Transverse colon (tissue), 4 donors: Measurements from ENCODE around the gene PPP4R2. TPM values are rescaled to one million over a fixed set of nuclear protein-coding genes. Genes with fewer than 3 reads are reported as not detected.

Experiments
- DNase-seq: peaks from one replicate; pipeline ENCODE4 v3.0.0-alpha.2; 2019
- H3K27ac ChIP-seq, 4 donors: fragments of 200-600 bp; sonication (generic); 2 replicates each; pipeline ENCODE4 v1.5.1; 2016 to 2018; ENCODE audit warnings: inconsistent platforms in 4 of 4
- H3K27me3 ChIP-seq: fragments of 200-600 bp; sonication (generic); 2 replicates; pipeline ENCODE4 v1.5.1; 2017; ENCODE audit warnings: inconsistent platforms
- H3K36me3 ChIP-seq, 4 donors: fragments of 200-600 bp; sonication (generic); 2 replicates each; pipeline ENCODE4 v1.5.1; 2017 to 2019; ENCODE audit warnings: inconsistent platforms in 4 of 4
- H3K4me1 ChIP-seq, 4 donors: fragments of 200-600 bp; sonication (generic); 2 replicates each; pipeline ENCODE4 v1.5.1; 2017 to 2020; ENCODE audit warnings: inconsistent platforms in 4 of 4
- H3K4me3 ChIP-seq, 4 donors: fragments of 200-600 bp; sonication (generic); 1 replicate in 1 of 4; 2 replicates in 3 of 4; pipeline versions ENCODE4 v1.5.1 to v1.6.1; 2017 to 2019; ENCODE audit warnings: inconsistent platforms in 4 of 4
- H3K9me3 ChIP-seq, 2 donors: fragments of 200-600 bp; sonication (generic); 2 replicates each; pipeline ENCODE4 v1.5.1; 2017 to 2019; ENCODE audit warnings: inconsistent platforms in 2 of 2
- CTCF ChIP-seq, 5 experiments: fragments of 200-600 bp in 3 of 5; fragments of 450-650 bp in 2 of 5; sonication (generic) in 3 of 5; IDR thresholded peaks; 1 replicate in 2 of 5; 2 replicates in 3 of 5; pipeline ENCODE4 v1.5.1; 2016 to 2017; ENCODE audit warnings: antibody characterized with exemption in 5 of 5, inconsistent platforms in 3 of 5, mild to moderate bottlenecking in 2 of 5, moderate library complexity in 1 of 5
- EP300 ChIP-seq: sonication (generic); formaldehyde crosslinking; IDR thresholded peaks from one replicate; pipeline ENCODE4 v1.6.1; 2017; ENCODE audit warnings: antibody characterized with exemption, low read depth
- POLR2A ChIP-seq: fragments of 450-650 bp; IDR thresholded peaks from one replicate; pipeline ENCODE4 v1.6.1; 2016; ENCODE audit warnings: antibody characterized with exemption, mild to moderate bottlenecking, moderate library complexity
- POLR2AphosphoS5 ChIP-seq, 3 donors: sonication (generic); formaldehyde crosslinking; IDR thresholded peaks; one replicate each; pipeline ENCODE4 v1.6.1; 2016; ENCODE audit warnings: antibody characterized with exemption in 3 of 3
- WGBS, 2 donors: methylation state at CpG; one replicate each; pipeline ENCODE4 v1.1.5; 2018; ENCODE audit warnings: low coverage in 1 of 2; 5-methylcytosine and 5-hydroxymethylcytosine counted together
- in situ Hi-C, 4 donors: fragments of 200-750 bp; cut with MboI; loops; one replicate each; pipeline versions ENCODE4 v1.15.0 to v1.15.1; 2017; ENCODE audit warnings: low sequenced_read_pairs in 3 of 4, low pct_ligation_motif_present in 1 of 4, low pct_unique_long_range_greater_than_20kb in 1 of 4
- intact Hi-C: fragments of 100-400 bp; cut with DNase I; formaldehyde crosslinking; loops from one replicate; pipeline ENCODE4 v1.15.1; 2023; ENCODE audit warnings: low total_unique reads
- total RNA-seq, 4 donors: library from RNA; depleted of rRNA; stranded (reverse); fragments of >200 nt; gene quantifications; one replicate each; pipeline ENCODE4 v1.1.0, GENCODE V29; 2016

PPP4R2 gene
- total RNA-seq, 4 donors from 2014 or later = 14.5 to 55.6 (median 36.9) TPM

DNA sequence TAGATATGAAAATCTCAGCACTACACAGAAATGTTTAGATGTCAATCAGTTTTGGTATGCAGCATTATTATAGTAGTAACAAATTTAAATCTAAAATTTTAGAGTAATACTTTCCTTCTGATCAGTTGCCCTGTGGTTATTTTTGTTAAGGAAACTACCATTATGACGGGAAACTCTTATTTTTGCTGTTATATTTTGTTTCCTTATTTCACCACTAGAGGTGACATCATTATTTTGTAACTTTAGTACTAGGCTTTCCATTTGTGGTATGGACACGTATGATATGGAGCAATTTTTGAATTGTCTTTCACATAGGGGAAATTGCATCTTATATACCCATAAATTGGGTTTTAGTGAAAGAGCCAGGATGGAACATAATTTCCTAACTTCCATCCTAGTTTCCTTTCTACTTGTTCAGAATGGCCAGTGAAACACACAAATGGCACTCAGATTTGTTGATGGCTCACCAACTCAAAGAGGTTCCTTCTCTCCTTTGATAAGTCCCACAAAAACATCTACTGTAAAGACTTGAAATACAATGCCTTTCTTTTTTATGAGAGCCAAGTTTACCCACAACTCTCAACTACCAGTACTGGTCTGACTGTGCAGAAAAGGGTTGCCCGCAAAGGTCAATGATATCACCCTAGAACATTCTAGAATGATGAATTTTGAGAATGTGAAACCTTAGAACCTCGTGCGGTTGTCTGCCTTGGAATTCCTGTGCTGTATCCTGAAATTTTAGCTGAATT is 19.4 kb upstream of the PPP4R2 start:
- in situ Hi-C loops (no loop called here), intact Hi-C loops (no loop called here)
- Histone ChIP-seq H3K4me3 (no peak overlapping the region), H3K9me3 (no peaks in the 10 kb centered on the region), H3K27ac (no peak overlapping the region), H3K27me3 (no peaks in the 10 kb centered on the region), H3K4me1 (peaks cover 0 to 9% (median 3%) of the 10 kb centered on the region in 4 donors), H3K36me3 (no peaks in the 10 kb centered on the region)
- peak in 1 of 5 experiments; percentile 18 for TF ChIP-seq CTCF (IDR thresholded peaks at IDR 0.05)
- TF ChIP-seq EP300 = no peak
- DNase-seq = no peak
- WGBS, 2 donors = 77 to 79% methylated on average over 5 of the region's 5 CpGs

DNA sequence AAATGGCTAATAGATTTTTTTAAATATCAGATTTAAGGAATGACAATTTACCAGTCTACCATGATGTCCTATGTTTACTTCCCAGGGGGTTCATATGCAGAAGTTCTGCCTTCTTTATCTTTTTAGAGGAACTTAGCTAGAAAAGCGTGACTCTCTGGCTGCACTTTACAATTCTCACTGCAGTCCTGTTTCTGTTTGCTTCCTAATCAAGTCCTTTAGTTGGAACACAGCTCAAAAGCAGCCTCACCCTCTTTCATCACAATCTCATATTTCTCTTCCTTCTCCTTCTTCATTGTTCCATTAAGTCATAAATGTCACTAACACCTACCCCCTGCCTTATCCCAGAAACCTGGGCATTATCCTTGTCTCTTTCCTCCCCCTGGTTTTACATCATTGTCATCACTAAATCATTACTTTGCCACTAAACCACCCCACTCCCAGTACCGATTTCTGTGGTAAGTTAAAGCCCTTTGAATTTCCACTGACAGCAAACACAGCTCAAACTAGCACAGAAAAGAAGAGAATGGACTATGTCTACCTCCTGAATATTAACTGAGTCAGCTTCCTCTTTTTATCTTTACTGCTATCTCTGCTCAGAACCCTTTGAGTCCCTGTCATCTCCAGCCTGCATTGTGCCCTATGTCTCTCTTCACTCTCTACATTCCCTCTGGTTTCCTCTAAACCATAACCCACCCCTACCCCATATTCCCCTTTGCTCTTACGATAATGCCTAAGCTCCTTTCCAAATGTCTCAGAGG is 13.8 kb upstream of the PPP4R2 start:
- 80 to 82% methylated on average over 3 of the region's 3 CpGs for WGBS, 2 donors
- Histone ChIP-seq H3K4me3 (no peak overlapping the region), H3K27me3 (no peaks in the 10 kb centered on the region), H3K27ac (no peak overlapping the region), H3K4me1 (no peaks in the 10 kb centered on the region), H3K9me3 (no peaks in the 10 kb centered on the region), H3K36me3 (no peaks in the 10 kb centered on the region)
- no peak for TF ChIP-seq EP300
- TF ChIP-seq POLR2A = no peak
- TF ChIP-seq POLR2AphosphoS5 (IDR thresholded peaks at IDR 0.05) = no peak
- no peak for TF ChIP-seq CTCF (IDR thresholded peaks at IDR 0.05)
- in situ Hi-C loops = no loop called here
- intact Hi-C loops = no loop called here
- DNase-seq = no peak

- Histone ChIP-seq H3K27me3 (no peaks in the 10 kb centered on the region), H3K4me1 (no peaks in the 10 kb centered on the region), H3K27ac (no peak overlapping the region), H3K9me3 (no peaks in the 10 kb centered on the region), H3K36me3 (no peaks in the 10 kb centered on the region), H3K4me3 (no peak overlapping the region)
- 38 to 67% methylated on average over 1 of the region's 1 CpG for WGBS, 2 donors
- intact Hi-C loops (no loop called here), in situ Hi-C loops (no loop called here)
- TF ChIP-seq POLR2A (no peak), EP300 (no peak), CTCF (IDR thresholded peaks at IDR 0.05) (no peak), POLR2AphosphoS5 (IDR thresholded peaks at IDR 0.05) (no peak)
- no peak for DNase-seq
These were observed 11.0 kb upstream of the PPP4R2 start for GRCh38 chr3:72985576-72985975.

- H3K27me3 ChIP-seq = no peaks in the 10 kb centered on the region
- no peaks in the 10 kb centered on the region for H3K36me3 ChIP-seq
- no peaks in the 10 kb centered on the region for H3K9me3 ChIP-seq
- DNase-seq = no peak
- intact Hi-C loops = no loop called here
- no peak overlapping the region for H3K27ac ChIP-seq
- no peak overlapping the region for H3K4me3 ChIP-seq
- in situ Hi-C loops = no loop called here
- peaks cover 0 to 4% (median 2%) of the 10 kb centered on the region in 4 donors for H3K4me1 ChIP-seq
- TF ChIP-seq EP300 (no peak), CTCF (IDR thresholded peaks at IDR 0.05) (no peak), POLR2AphosphoS5 (IDR thresholded peaks at IDR 0.05) (no peak), POLR2A (no peak)
- 77 to 90% methylated on average over 5 of the region's 5 CpGs for WGBS, 2 donors
These were observed 5.8 kb upstream of the PPP4R2 start for GRCh38 chr3:72990701-72991395.
